Measurements from ENCODE around the gene CDH5. TPM values are rescaled to one million over a fixed set of nuclear protein-coding genes. Genes with fewer than 3 reads are reported as not detected.
"Not testable (repeated sequence)": the region's sequence is repeated elsewhere in the genome, so short reads cannot be mapped to it uniquely, and the experiment has no call there.

CDH5 gene
- total RNA-seq, 2 experiments from 2014 or later: not detected

GRCh38 chr16:66439051-66439730, 72.7 kb downstream of the CDH5 start:
- Mint-ChIP-seq H3K27ac (no peak overlapping the region), H3K4me3 (no peak overlapping the region), H3K4me1 (no peaks in the 10 kb centered on the region), H3K9me3 (ENCODE audit: low read depth) (no peaks in the 10 kb centered on the region), H3K27me3 (peaks cover 17% of the 10 kb centered on the region), H3K36me3 (no peaks in the 10 kb centered on the region)
- no peak for ATAC-seq
- CTCF ChIA-PET: no interaction called here
- no peak for DNase-seq

GRCh38 chr16:66440271-66440802, 73.8 kb downstream of the CDH5 start:
- Mint-ChIP-seq H3K4me3 (no peak overlapping the region), H3K27me3 (peaks cover 17% of the 10 kb centered on the region), H3K27ac (no peak overlapping the region), H3K9me3 (ENCODE audit: low read depth) (no peaks in the 10 kb centered on the region), H3K4me1 (no peaks in the 10 kb centered on the region), H3K36me3 (no peaks in the 10 kb centered on the region)
- DNase-seq: no peak
- no peak for ATAC-seq
- CTCF ChIA-PET: no interaction called here

- no peaks in the 10 kb centered on the region for H3K9me3 Mint-ChIP-seq (ENCODE audit: low read depth)
Observed at GRCh38 chr16:66440970-66441369, 74.5 kb downstream of the CDH5 start.

GRCh38 chr16:66441586-66442375, 75.3 kb downstream of the CDH5 start:
- Mint-ChIP-seq H3K9me3 (ENCODE audit: low read depth) (no peaks in the 10 kb centered on the region), H3K4me1 (no peaks in the 10 kb centered on the region), H3K27ac (no peak overlapping the region), H3K4me3 (no peak overlapping the region), H3K36me3 (no peaks in the 10 kb centered on the region), H3K27me3 (peaks cover 27% of the 10 kb centered on the region)
- CTCF ChIA-PET: no interaction called here
- ATAC-seq (no peak), DNase-seq (no peak)

More at GRCh38 chr16:66440970-66441369, 74.5 kb downstream of the CDH5 start:
- no peak overlapping the region for H3K4me3 Mint-ChIP-seq
- H3K27ac Mint-ChIP-seq: no peak overlapping the region
- H3K36me3 Mint-ChIP-seq: no peaks in the 10 kb centered on the region
- DNase-seq (no peak), ATAC-seq (no peak)
- peaks cover 20% of the 10 kb centered on the region for H3K27me3 Mint-ChIP-seq
- CTCF ChIA-PET: no interaction called here
- H3K4me1 Mint-ChIP-seq: no peaks in the 10 kb centered on the region

GRCh38 chr16:66442502-66443268, 76.2 kb downstream of the CDH5 start:
- no peaks in the 10 kb centered on the region for H3K36me3 Mint-ChIP-seq
- no peaks in the 10 kb centered on the region for H3K4me1 Mint-ChIP-seq
- peaks cover 31% of the 10 kb centered on the region for H3K27me3 Mint-ChIP-seq
- H3K4me3 Mint-ChIP-seq: no peak overlapping the region
- H3K9me3 Mint-ChIP-seq (ENCODE audit: low read depth): no peaks in the 10 kb centered on the region
- CTCF ChIA-PET: interaction anchor here (1.2 kb wide), 1 partner anchor 10 kb away, joined by 3 read pairs; no protein-coding TSS in a partner anchor
- H3K27ac Mint-ChIP-seq: no peak overlapping the region
- ATAC-seq (no peak), DNase-seq (no peak)

- DNase-seq: no peak
- H3K27ac Mint-ChIP-seq: no peak overlapping the region
- no peaks in the 10 kb centered on the region for H3K36me3 Mint-ChIP-seq
- ATAC-seq: no peak
- H3K4me3 Mint-ChIP-seq: no peak overlapping the region
- CTCF ChIA-PET: interaction anchor here (1.1 to 1.2 kb wide), 3 partner anchors 10 to 146 kb away, joined by 3 read pairs; no protein-coding TSS in a partner anchor
- H3K4me1 Mint-ChIP-seq: no peaks in the 10 kb centered on the region
- H3K27me3 Mint-ChIP-seq: peaks cover 35% of the 10 kb centered on the region
- no peaks in the 10 kb centered on the region for H3K9me3 Mint-ChIP-seq (ENCODE audit: low read depth)
Observed at GRCh38 chr16:66443269-66443652, 76.8 kb downstream of the CDH5 start.

- Mint-ChIP-seq H3K4me3 (no peak overlapping the region), H3K27ac (no peak overlapping the region)
- CTCF ChIA-PET: interaction anchor here (1.1 to 1.2 kb wide), 3 partner anchors 9 to 145 kb away, joined by 3 read pairs; no protein-coding TSS in a partner anchor
Observed at GRCh38 chr16:66444049-66444481, 77.6 kb downstream of the CDH5 start.

GRCh38 chr16:66446737-66447136, 80.2 kb downstream of the CDH5 start:
- Mint-ChIP-seq H3K36me3 (no peaks in the 10 kb centered on the region), H3K4me1 (no peaks in the 10 kb centered on the region), H3K4me3 (no peak overlapping the region), H3K27me3 (peaks cover 21% of the 10 kb centered on the region), H3K27ac (no peak overlapping the region), H3K9me3 (ENCODE audit: low read depth) (no peaks in the 10 kb centered on the region)
- CTCF ChIA-PET: interaction anchor here (1.4 kb wide), 1 partner anchor 40 kb away, joined by 3 read pairs; no protein-coding TSS in a partner anchor
- DNase-seq (no peak), ATAC-seq (no peak)

More at GRCh38 chr16:66444049-66444481, 77.6 kb downstream of the CDH5 start:
- H3K4me1 Mint-ChIP-seq: no peaks in the 10 kb centered on the region
- no peaks in the 10 kb centered on the region for H3K9me3 Mint-ChIP-seq (ENCODE audit: low read depth)
- DNase-seq (no peak), ATAC-seq (no peak)
- H3K36me3 Mint-ChIP-seq: no peaks in the 10 kb centered on the region
- H3K27me3 Mint-ChIP-seq: peaks cover 31% of the 10 kb centered on the region

GRCh38 chr16:66447491-66447890, 81.0 kb downstream of the CDH5 start:
- no peaks in the 10 kb centered on the region for H3K4me1 Mint-ChIP-seq
- no peak overlapping the region for H3K27ac Mint-ChIP-seq
- no peak overlapping the region for H3K4me3 Mint-ChIP-seq
- H3K27me3 Mint-ChIP-seq: peaks cover 21% of the 10 kb centered on the region
- CTCF ChIA-PET: interaction anchor here (1.4 kb wide), 1 partner anchor 41 kb away, joined by 3 read pairs; no protein-coding TSS in a partner anchor
- H3K9me3 Mint-ChIP-seq (ENCODE audit: low read depth): no peaks in the 10 kb centered on the region
- no peak for DNase-seq
- no peaks in the 10 kb centered on the region for H3K36me3 Mint-ChIP-seq
- ATAC-seq: no peak

GRCh38 chr16:66451548-66451947, 85.1 kb downstream of the CDH5 start:
- Mint-ChIP-seq H3K27ac (no peak overlapping the region), H3K36me3 (no peaks in the 10 kb centered on the region), H3K27me3 (peaks cover 10% of the 10 kb centered on the region), H3K9me3 (ENCODE audit: low read depth) (no peaks in the 10 kb centered on the region), H3K4me1 (no peaks in the 10 kb centered on the region), H3K4me3 (no peak overlapping the region)
- no peak for DNase-seq
- CTCF ChIA-PET: interaction anchor here (1.3 kb wide), 1 partner anchor 45 kb away, joined by 3 read pairs; no protein-coding TSS in a partner anchor
- ATAC-seq: no peak

- not testable (repeated sequence) for H3K4me1 Mint-ChIP-seq; H3K4me3 Mint-ChIP-seq; H3K27me3 Mint-ChIP-seq; H3K9me3 Mint-ChIP-seq (ENCODE audit: low read depth); DNase-seq; H3K36me3 Mint-ChIP-seq; H3K27ac Mint-ChIP-seq; ATAC-seq
- CTCF ChIA-PET: interaction anchor here (1.1 kb wide), 2 partner anchors 10 to 47 kb away, joined by 3 read pairs; no protein-coding TSS in a partner anchor
Observed at GRCh38 chr16:66453230-66453629, 86.7 kb downstream of the CDH5 start.
